WERI-Rb-1 (cell line): ENCODE data around the gene PPP1R3E.
A peak's percentile ranks its signal among the peaks of the same experiment; 100 is the strongest.

Experiments
- DNase-seq: peaks from one replicate; pipeline ENCODE4 v3.0.0-alpha.2; 2020
- H3K27ac ChIP-seq: fragments of 250-450 bp; sonication (Bioruptor Pico); 2 replicates; pipeline ENCODE4 v1.5.1; 2020; ENCODE audit warnings: mild to moderate bottlenecking, moderate library complexity
- H3K27me3 ChIP-seq: fragments of 250-450 bp; sonication (Bioruptor Pico); 2 replicates; pipeline ENCODE4 v1.5.1; 2021; ENCODE audit warnings: mild to moderate bottlenecking, low read depth, moderate library complexity; ENCODE audit not compliant: insufficient read depth, severe bottlenecking
- H3K36me3 ChIP-seq: fragments of 250-450 bp; sonication (Bioruptor Pico); 2 replicates; pipeline ENCODE4 v1.5.1; 2020; ENCODE audit warnings: mild to moderate bottlenecking, moderate library complexity
- H3K4me3 ChIP-seq: 2 replicates; pipeline ENCODE4 v1.5.1; 2011; ENCODE audit warnings: low read depth, mild to moderate bottlenecking, control low read depth, low read length
- H3K9me3 ChIP-seq: fragments of 250-450 bp; sonication (Bioruptor Pico); 2 replicates; pipeline ENCODE4 v1.5.1; 2021; ENCODE audit warnings: mild to moderate bottlenecking, moderate library complexity; ENCODE audit not compliant: severe bottlenecking
- CTCF ChIP-seq: IDR thresholded peaks from 2 replicates; pipeline ENCODE4 v1.5.1; 2011; ENCODE audit warnings: low read depth, mild to moderate bottlenecking, control low read depth, inconsistent platforms, low read length

Gene PPP1R3E

GRCh38 chr14:23302290-23303225 is at the start of gene PPP1R3E:
Gene PPP1R3E, minus strand, starts transcription at chr14:23302859. Its CDS starts 283 bp downstream, at chr14:23302576.
- peak; percentile 92 for DNase-seq
- no peaks in the 10 kb centered on the region for H3K9me3 ChIP-seq
- H3K27me3 ChIP-seq = no peaks in the 10 kb centered on the region
- peak within 1 kb of the TSS; percentile 79 for H3K4me3 ChIP-seq
- no peak for TF ChIP-seq CTCF
- peak within 1 kb of the TSS; percentile 94 for H3K27ac ChIP-seq
- peaks cover 20% of the 10 kb centered on the region for H3K36me3 ChIP-seq

- peak; percentile 50 for DNase-seq
- no peaks in the 10 kb centered on the region for H3K27me3 ChIP-seq
These were observed 49.2 kb upstream of the PPP1R3E start for GRCh38 chr14:23351681-23352505.

GRCh38 chr14:23349156-23349845 is 46.6 kb upstream of the PPP1R3E start:
- no peak for DNase-seq
- Histone ChIP-seq H3K4me3 (no peak overlapping the region), H3K27ac (no peak overlapping the region), H3K36me3 (no peaks in the 10 kb centered on the region), H3K9me3 (no peaks in the 10 kb centered on the region), H3K27me3 (no peaks in the 10 kb centered on the region)
- no peak for TF ChIP-seq CTCF

More at GRCh38 chr14:23351681-23352505, 49.2 kb upstream of the PPP1R3E start:
- H3K4me3 ChIP-seq = peak overlapping the region; percentile 44
- peaks cover 18% of the 10 kb centered on the region for H3K36me3 ChIP-seq
- peak; percentile 65 for TF ChIP-seq CTCF
- H3K9me3 ChIP-seq = no peaks in the 10 kb centered on the region
- peak overlapping the region; percentile 56 for H3K27ac ChIP-seq

- Histone ChIP-seq H3K27ac (no peak overlapping the region), H3K9me3 (no peaks in the 10 kb centered on the region), H3K36me3 (no peaks in the 10 kb centered on the region), H3K27me3 (no peaks in the 10 kb centered on the region), H3K4me3 (no peak overlapping the region)
- DNase-seq = no peak
- TF ChIP-seq CTCF = no peak
These were observed 45.6 kb upstream of the PPP1R3E start for GRCh38 chr14:23348297-23348655.

- H3K9me3 ChIP-seq = no peaks in the 10 kb centered on the region
- H3K27ac ChIP-seq = no peak overlapping the region
- no peak for TF ChIP-seq CTCF
- DNase-seq = no peak
- H3K36me3 ChIP-seq = no peaks in the 10 kb centered on the region
- H3K4me3 ChIP-seq = no peak overlapping the region
- H3K27me3 ChIP-seq = no peaks in the 10 kb centered on the region
These were observed 45.0 kb upstream of the PPP1R3E start for GRCh38 chr14:23347406-23348296.
